ENCODE results near the gene MRPS34.

Gene MRPS34

DNA sequence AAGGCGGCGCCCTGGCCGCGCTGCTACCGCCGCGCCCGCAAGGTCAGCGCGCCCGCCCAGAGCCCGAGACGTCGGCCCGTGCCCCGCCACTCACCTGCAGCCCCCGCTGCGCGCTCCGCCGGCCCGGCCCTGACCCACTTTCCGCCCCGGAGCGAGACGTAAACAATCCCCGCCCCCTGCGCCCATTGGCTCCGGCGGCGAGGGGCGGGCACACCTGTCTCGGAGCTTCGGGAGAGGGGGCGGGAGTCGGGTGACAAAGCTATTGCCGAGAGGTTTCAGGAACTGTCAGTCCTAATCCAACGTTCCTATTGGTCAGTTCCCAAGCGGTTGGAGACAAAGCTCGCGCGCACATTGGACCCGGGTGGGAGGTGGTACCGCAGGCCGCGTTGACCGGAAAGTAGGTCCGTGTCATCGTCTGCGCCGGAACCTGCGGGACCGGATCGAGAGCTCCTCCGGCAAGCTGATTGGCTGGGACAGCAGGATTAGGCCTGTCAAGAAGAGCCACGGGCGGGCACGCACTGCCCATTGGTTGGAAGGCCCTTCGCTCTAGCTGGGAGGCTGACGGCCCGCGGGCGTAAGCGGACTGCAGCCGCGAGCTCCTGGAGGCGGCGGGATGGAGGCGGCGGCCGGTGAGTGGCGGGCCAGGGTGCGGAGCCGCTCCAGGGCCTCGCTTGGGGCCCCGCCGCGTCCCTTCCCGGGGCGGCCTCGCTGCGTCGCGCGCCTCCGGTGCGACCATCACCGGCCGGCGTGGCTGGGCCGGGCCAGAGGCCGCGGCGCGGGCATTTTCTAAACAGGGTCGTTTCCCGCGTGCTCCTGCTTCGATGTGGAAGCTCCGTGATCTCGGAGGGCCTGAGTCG is 9.7 kb upstream of the MRPS34 start, which contains the start of the genes NUBP2 and SPSB3:
NUBP2 (plus strand) TSS at position 553 of the 857 bp plus-strand sequence; CDS start at position 614, 61 bp downstream.
SPSB3 (minus strand) TSS at position 164 of the 857 bp plus-strand sequence. CDS start 1,088 bp downstream, outside the sequence.
- H4K20me1 ChIP-seq (ENCODE audit: insufficient read depth, low read length), result no peaks in the 10 kb centered on the region
- H3K4me1 ChIP-seq (ENCODE audit: low read length), result peaks cover 11% of the 10 kb centered on the region
- TF ChIP-seq, protein P1, sequence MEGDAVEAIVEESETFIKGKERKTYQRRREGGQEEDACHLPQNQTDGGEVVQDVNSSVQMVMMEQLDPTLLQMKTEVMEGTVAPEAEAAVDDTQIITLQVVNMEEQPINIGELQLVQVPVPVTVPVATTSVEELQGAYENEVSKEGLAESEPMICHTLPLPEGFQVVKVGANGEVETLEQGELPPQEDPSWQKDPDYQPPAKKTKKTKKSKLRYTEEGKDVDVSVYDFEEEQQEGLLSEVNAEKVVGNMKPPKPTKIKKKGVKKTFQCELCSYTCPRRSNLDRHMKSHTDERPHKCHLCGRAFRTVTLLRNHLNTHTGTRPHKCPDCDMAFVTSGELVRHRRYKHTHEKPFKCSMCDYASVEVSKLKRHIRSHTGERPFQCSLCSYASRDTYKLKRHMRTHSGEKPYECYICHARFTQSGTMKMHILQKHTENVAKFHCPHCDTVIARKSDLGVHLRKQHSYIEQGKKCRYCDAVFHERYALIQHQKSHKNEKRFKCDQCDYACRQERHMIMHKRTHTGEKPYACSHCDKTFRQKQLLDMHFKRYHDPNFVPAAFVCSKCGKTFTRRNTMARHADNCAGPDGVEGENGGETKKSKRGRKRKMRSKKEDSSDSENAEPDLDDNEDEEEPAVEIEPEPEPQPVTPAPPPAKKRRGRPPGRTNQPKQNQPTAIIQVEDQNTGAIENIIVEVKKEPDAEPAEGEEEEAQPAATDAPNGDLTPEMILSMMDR (IDR thresholded peaks at IDR 0.05; ENCODE audit: low read depth, low read length), result no peak
- no peak for TF ChIP-seq EZH2phosphoT487 (IDR thresholded peaks at IDR 0.05; ENCODE audit: low read depth)
- no peaks in the 10 kb centered on the region for H3K36me3 ChIP-seq (replicated peaks; ENCODE audit: low read depth, low read length)
- H3K4me2 ChIP-seq (ENCODE audit: low read length), result peak within 1 kb of the TSS; percentile 97
- no peaks in the 10 kb centered on the region for H3K9me3 ChIP-seq (ENCODE audit: insufficient read depth, low read length)
- H3K4me3 ChIP-seq (ENCODE audit: low read length), result peak within 1 kb of the TSS; percentile 93
- no peak within 1 kb of the TSS; the same call in 1 of the 2 replicates for H3K27ac ChIP-seq (ENCODE audit: low read length)
- peaks cover 52% of the 10 kb centered on the region for H3K79me2 ChIP-seq (ENCODE audit: low read length)
- H2AFZ ChIP-seq (ENCODE audit: low read depth, low read length), result no peak within 1 kb of the TSS
- H3K9ac ChIP-seq (ENCODE audit: low read length), result peak within 1 kb of the TSS; percentile 88
- H3K27me3 ChIP-seq (ENCODE audit: low read depth, low read length), result no peaks in the 10 kb centered on the region

DNA sequence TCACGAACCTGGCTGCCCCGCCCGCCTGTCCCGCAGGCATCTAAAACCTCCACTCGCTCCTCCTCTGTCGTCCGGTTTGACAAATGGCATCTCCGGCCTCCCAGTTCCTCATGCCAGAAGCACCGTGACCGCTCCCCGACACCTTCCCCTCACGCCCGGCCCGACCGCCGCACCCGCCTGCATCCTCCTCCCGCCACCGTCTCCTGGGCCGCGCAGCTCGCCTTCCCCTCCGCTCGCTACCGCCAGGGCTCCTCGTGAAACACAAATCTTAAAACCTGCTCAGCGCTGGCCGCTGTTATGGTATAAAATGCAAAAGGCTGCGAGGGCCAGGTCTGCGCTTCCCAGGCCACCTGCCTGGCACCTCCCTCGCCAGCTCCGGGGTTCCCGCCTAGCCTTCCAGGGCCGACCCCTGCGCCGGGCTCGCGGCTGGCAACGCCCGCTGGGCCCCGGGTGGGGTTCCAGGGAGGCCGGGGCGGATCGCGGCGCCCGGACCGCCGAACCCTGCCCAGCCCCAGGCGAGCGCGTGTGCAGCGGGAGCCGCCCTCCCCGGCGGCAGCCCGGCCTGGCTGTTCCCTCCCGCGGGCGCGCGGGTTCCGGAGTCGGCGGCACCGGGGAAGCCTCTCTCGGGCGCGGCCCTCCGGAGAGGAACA is 8.9 kb upstream of the MRPS34 start:
- TF ChIP-seq, protein P1 (IDR thresholded peaks at IDR 0.05; ENCODE audit: low read depth, low read length), result no peak
- no peak for TF ChIP-seq EZH2phosphoT487 (IDR thresholded peaks at IDR 0.05; ENCODE audit: low read depth)
- H3K79me2 ChIP-seq (ENCODE audit: low read length), result peaks cover 45% of the 10 kb centered on the region
- no peaks in the 10 kb centered on the region for H3K36me3 ChIP-seq (replicated peaks; ENCODE audit: low read depth, low read length)
- H3K27me3 ChIP-seq (ENCODE audit: low read depth, low read length), result no peaks in the 10 kb centered on the region
- peak overlapping the region; percentile 97 for H3K4me2 ChIP-seq (ENCODE audit: low read length)
- H3K9me3 ChIP-seq (ENCODE audit: insufficient read depth, low read length), result no peaks in the 10 kb centered on the region
- no peak overlapping the region for H2AFZ ChIP-seq (ENCODE audit: low read depth, low read length)
- peaks cover 11% of the 10 kb centered on the region for H3K4me1 ChIP-seq (ENCODE audit: low read length)
- H3K4me3 ChIP-seq (ENCODE audit: low read length), result peak overlapping the region; percentile 93
- no peak overlapping the region for H3K27ac ChIP-seq (ENCODE audit: low read length)
- H4K20me1 ChIP-seq (ENCODE audit: insufficient read depth, low read length), result no peaks in the 10 kb centered on the region
- peak overlapping the region; percentile 79 for H3K9ac ChIP-seq (ENCODE audit: low read length)

DNA sequence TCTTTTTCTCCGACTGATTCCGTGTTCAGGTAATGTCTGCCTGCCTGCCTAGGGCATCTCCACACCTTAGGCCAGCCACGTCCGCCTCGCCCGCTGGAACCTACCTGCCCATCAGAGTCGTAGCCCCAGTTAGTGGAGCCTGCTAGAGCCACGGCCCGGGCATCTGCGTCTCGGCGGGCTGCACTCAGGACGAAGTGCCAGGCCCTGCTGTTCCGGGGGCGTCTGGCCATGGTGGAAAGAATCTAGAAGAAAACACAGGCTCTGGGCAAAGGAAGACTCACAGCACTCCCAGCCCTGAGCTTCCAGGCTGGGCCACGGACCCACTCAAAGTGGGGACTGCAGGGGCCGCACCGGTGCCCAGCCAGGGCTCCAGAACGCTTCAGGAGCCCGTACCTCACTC is 8.3 kb upstream of the MRPS34 start:
- Histone ChIP-seq H3K4me1 (ENCODE audit: low read length) (peaks cover 11% of the 10 kb centered on the region), H4K20me1 (ENCODE audit: insufficient read depth, low read length) (no peaks in the 10 kb centered on the region), H3K27ac (ENCODE audit: low read length) (no peak overlapping the region), H3K9ac (ENCODE audit: low read length) (peak overlapping the region; percentile 79; the same call in 1 of the 2 replicates), H3K36me3 (replicated peaks; ENCODE audit: low read depth, low read length) (no peaks in the 10 kb centered on the region), H3K9me3 (ENCODE audit: insufficient read depth, low read length) (no peaks in the 10 kb centered on the region), H3K4me3 (ENCODE audit: low read length) (peak overlapping the region; percentile 93), H2AFZ (ENCODE audit: low read depth, low read length) (no peak overlapping the region), H3K79me2 (ENCODE audit: low read length) (peaks cover 39% of the 10 kb centered on the region), H3K27me3 (ENCODE audit: low read depth, low read length) (no peaks in the 10 kb centered on the region), H3K4me2 (ENCODE audit: low read length) (peak overlapping the region; percentile 97)
- TF ChIP-seq, protein P1 (IDR thresholded peaks at IDR 0.05; ENCODE audit: low read depth, low read length), result no peak
- no peak for TF ChIP-seq EZH2phosphoT487 (IDR thresholded peaks at IDR 0.05; ENCODE audit: low read depth)

DNA sequence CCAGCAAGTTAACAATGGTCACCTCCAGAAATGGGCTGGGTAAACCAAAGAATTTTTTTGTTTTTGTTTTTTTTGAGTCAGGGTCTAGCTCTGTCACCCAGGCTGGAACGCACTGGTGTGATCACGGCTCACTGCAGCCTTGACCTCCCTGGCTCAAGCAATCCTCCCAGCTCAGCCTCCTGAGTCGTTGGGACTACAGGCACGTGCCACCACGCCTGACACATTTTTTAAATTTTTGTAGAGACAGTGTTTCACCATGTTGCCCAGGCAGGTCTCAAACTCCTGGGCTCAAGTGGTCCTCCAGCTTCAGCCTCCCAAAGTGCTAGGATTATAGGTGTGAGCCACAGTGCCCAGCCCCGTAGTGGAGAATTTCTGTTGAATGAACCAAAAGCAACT is 7.7 kb upstream of the MRPS34 start:
- Histone ChIP-seq H3K79me2 (ENCODE audit: low read length) (peaks cover 33% of the 10 kb centered on the region), H3K36me3 (replicated peaks; ENCODE audit: low read depth, low read length) (no peaks in the 10 kb centered on the region), H3K4me1 (ENCODE audit: low read length) (peaks cover 11% of the 10 kb centered on the region), H3K4me3 (ENCODE audit: low read length) (no peak overlapping the region), H3K9me3 (ENCODE audit: insufficient read depth, low read length) (no peaks in the 10 kb centered on the region), H2AFZ (ENCODE audit: low read depth, low read length) (no peak overlapping the region), H3K27me3 (ENCODE audit: low read depth, low read length) (no peaks in the 10 kb centered on the region), H3K27ac (ENCODE audit: low read length) (no peak overlapping the region), H3K9ac (ENCODE audit: low read length) (no peak overlapping the region), H3K4me2 (ENCODE audit: low read length) (no peak overlapping the region), H4K20me1 (ENCODE audit: insufficient read depth, low read length) (no peaks in the 10 kb centered on the region)
- TF ChIP-seq, protein P1 (IDR thresholded peaks at IDR 0.05; ENCODE audit: low read depth, low read length), result no peak
- TF ChIP-seq EZH2phosphoT487 (IDR thresholded peaks at IDR 0.05; ENCODE audit: low read depth), result no peak

All from OCI-LY3 (cell line).